Measurements from ENCODE around the gene GIPR.
A peak's percentile ranks its signal among the peaks of the same experiment; 100 is the strongest.

GIPR gene

GRCh38 chr19:45681391-45682015 lies 13.5 kb downstream of the GIPR start:
- TF ChIP-seq FOXP2 (optimal IDR thresholded peaks at IDR 0.05; ENCODE audit: borderline replicate concordance, extremely low read depth, extremely low read length, insufficient read depth) (peak; percentile 85), POLR2AphosphoS5 (IDR thresholded peaks at IDR 0.05; ENCODE audit: low read depth, low read length) (no peak)

- TF ChIP-seq TAF1 (IDR thresholded peaks at IDR 0.05; ENCODE audit: borderline replicate concordance, insufficient read depth, low read length) (no peak), POLR2AphosphoS5 (IDR thresholded peaks at IDR 0.05; ENCODE audit: low read depth, low read length) (no peak), REST (IDR thresholded peaks at IDR 0.05; ENCODE audit: insufficient read depth in 1 of 2, low read depth in 2 of 2, low read length in 2 of 2) (no peak)
Observed at GRCh38 chr19:45682117-45682516, 14.1 kb downstream of the GIPR start.

- no peak for TF ChIP-seq POLR2AphosphoS5 (IDR thresholded peaks at IDR 0.05; ENCODE audit: low read depth, low read length)
- TF ChIP-seq REST (IDR thresholded peaks at IDR 0.05; ENCODE audit: insufficient read depth in 1 of 2, low read depth in 2 of 2, low read length in 2 of 2): no peak
- TF ChIP-seq FOXP2 (optimal IDR thresholded peaks at IDR 0.05; ENCODE audit: borderline replicate concordance, extremely low read depth, extremely low read length, insufficient read depth): no peak
- no peak for TF ChIP-seq SIN3A (IDR thresholded peaks at IDR 0.05; ENCODE audit: borderline replicate concordance, insufficient read depth, low read length)
- no peak for TF ChIP-seq TAF1 (IDR thresholded peaks at IDR 0.05; ENCODE audit: borderline replicate concordance, insufficient read depth, low read length)
Observed at GRCh38 chr19:45682908-45683307, 14.9 kb downstream of the GIPR start.

- no peak for TF ChIP-seq POLR2AphosphoS5 (IDR thresholded peaks at IDR 0.05; ENCODE audit: low read depth, low read length)
- no peak for TF ChIP-seq SIN3A (IDR thresholded peaks at IDR 0.05; ENCODE audit: borderline replicate concordance, insufficient read depth, low read length)
- TF ChIP-seq TAF1 (IDR thresholded peaks at IDR 0.05; ENCODE audit: borderline replicate concordance, insufficient read depth, low read length): no peak
- TF ChIP-seq FOXP2 (optimal IDR thresholded peaks at IDR 0.05; ENCODE audit: borderline replicate concordance, extremely low read depth, extremely low read length, insufficient read depth): no peak
- TF ChIP-seq REST (IDR thresholded peaks at IDR 0.05; ENCODE audit: insufficient read depth in 1 of 2, low read depth in 2 of 2, low read length in 2 of 2): no peak
Observed at GRCh38 chr19:45687599-45687998, 19.6 kb downstream of the GIPR start.

GRCh38 chr19:45691516-45692186 lies 23.6 kb downstream of the GIPR start, which contains the start of gene SNRPD2:
Gene SNRPD2 (minus strand): TSS chr19:45691953. CDS start chr19:45691888, 65 bp downstream.
- TF ChIP-seq POLR2AphosphoS5 (IDR thresholded peaks at IDR 0.05; ENCODE audit: low read depth, low read length) (peak; percentile 99), REST (IDR thresholded peaks at IDR 0.05; ENCODE audit: insufficient read depth in 1 of 2, low read depth in 2 of 2, low read length in 2 of 2) (peak in 1 of 2 experiments; percentile 57; a peak in 1 of 4 replicates), SIN3A (IDR thresholded peaks at IDR 0.05; ENCODE audit: borderline replicate concordance, insufficient read depth, low read length) (0 out of 2 replicates have a peak, but pooled peaks have one; percentile 16), TAF1 (IDR thresholded peaks at IDR 0.05; ENCODE audit: borderline replicate concordance, insufficient read depth, low read length) (peak; percentile 96), FOXP2 (optimal IDR thresholded peaks at IDR 0.05; ENCODE audit: borderline replicate concordance, extremely low read depth, extremely low read length, insufficient read depth) (no peak)

Data from PFSK-1 (cell line).